GM12872 (cell line): ENCODE data around the gene CH25H.

Source experiments
- TF ChIP-seq, protein P1 (sequence below): IDR thresholded peaks from 3 replicates; pipeline ENCODE4 v1.5.1; 2011; ENCODE audit warnings: low read depth, mild to moderate bottlenecking, low read length, moderate library complexity; ENCODE audit not compliant: insufficient read depth

CH25H gene

DNA sequence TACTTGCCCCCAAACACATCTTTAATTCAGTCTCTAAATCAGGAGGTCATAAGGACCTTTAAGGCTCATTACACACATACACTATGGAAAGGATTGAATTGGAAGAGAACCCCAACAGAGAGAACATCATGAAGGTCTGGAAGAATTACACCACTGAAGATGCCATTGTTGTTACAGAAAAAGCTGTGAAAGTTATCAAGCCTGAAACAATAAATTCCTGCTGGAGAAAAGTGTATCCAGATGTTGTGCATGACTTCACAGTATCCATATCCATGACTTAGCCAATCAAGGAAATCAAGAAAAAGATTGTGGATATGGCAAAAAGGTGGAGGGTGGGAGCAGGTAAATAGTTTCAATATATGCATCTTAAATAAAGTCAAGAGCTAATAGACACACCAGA is 30.7 kb upstream of the CH25H start:
- TF ChIP-seq, protein P1, sequence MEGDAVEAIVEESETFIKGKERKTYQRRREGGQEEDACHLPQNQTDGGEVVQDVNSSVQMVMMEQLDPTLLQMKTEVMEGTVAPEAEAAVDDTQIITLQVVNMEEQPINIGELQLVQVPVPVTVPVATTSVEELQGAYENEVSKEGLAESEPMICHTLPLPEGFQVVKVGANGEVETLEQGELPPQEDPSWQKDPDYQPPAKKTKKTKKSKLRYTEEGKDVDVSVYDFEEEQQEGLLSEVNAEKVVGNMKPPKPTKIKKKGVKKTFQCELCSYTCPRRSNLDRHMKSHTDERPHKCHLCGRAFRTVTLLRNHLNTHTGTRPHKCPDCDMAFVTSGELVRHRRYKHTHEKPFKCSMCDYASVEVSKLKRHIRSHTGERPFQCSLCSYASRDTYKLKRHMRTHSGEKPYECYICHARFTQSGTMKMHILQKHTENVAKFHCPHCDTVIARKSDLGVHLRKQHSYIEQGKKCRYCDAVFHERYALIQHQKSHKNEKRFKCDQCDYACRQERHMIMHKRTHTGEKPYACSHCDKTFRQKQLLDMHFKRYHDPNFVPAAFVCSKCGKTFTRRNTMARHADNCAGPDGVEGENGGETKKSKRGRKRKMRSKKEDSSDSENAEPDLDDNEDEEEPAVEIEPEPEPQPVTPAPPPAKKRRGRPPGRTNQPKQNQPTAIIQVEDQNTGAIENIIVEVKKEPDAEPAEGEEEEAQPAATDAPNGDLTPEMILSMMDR, result no peak

DNA sequence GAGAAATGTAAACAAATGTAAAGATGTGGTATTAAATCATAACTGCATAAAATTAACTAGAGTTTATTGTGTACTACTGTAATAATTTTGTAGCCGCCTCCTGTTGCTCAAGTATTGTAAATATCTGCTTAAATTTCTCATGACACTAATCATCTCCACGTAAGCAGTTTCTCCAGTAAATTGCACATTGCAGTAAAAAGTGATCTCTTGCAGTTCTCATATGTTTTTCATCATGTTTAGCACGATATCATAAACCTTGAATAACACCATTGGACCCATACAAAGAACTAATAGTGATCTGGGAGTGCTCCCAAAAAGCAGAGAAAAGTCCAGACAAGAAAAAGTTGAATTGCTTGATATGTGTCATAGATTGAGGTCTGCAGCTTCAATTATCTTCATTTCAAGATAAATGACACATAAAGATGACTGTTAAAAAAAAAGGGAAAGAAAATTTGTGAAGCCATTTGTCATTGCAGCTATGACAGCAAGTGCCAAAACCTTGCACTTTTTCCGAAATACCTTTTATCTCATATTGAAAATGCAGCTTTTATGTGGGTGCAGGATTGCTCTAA is 29.2 kb upstream of the CH25H start:
- TF ChIP-seq, protein P1, result no peak

DNA sequence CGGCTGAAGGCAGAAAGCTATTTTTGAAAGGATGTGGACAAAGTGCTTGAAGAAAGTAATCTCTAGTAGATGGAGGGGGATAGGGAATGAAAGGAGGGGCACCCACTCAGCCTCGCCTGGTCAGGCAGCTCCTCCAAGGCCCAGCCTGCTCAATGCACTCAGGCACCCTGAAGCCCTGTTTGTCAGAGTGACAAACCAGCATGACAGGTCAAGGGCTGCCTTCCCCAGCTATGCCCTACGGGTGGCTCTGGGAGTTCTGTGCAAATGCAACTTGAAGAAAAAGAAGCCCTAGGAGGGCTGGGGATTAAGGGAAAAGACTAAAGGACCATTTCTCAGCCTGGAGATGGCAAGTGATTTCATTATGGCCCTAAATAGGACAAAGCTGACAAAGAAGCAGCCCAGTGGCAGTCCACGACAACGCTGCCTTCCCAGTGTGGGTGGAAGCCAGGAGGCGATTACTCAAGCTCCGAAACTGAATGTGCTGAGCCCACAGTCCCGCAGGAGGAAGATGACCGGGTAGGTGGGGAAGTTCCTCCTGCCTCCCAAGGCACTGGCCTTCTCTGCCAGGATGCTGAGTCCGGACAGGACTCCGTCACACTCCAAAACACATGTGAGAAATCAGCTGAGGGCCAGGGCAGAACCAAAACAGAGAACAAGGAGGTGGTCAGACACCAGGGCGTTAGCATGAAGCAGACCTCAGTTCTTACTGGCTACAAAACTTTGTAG is 28.1 kb upstream of the CH25H start:
- TF ChIP-seq, protein P1, result no peak

DNA sequence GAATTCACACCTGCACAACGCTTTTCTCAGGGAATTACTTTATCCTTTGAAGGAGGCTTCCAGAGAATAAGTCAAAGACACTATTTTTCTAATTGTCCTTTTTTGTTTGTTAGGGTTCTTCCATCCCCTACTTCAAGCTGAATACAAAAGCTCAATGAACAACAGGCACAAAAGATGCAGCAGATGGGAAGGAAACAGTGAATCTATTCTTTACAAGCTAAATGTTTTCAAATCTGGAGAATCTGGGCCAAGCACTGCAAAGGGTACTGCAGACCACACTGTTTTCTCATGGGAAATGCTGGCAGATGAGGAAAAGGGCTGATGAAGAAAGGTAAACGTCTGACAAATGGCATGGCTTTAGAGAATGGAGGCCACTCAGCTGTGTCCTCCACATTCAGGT is 25.9 kb upstream of the CH25H start:
- TF ChIP-seq, protein P1, result no peak

DNA sequence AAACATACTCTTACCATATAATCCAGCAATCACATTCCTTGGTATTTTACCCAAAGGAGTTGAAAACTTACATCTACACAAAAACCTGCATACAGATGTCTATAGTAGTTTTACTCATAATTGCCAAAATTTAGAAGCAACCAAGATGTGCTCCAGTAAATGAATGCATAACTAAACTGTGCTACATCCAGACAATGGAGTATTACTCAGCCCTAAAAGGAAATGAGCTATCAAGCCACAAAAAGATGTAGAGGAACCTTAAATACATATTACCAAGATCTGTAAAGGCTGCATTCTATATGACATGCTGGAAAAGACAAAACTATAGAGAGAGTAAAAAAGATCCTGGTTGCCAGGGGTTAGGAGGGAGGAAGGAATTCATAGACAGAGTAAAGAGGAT is 21.8 kb upstream of the CH25H start:
- TF ChIP-seq, protein P1, result no peak

DNA sequence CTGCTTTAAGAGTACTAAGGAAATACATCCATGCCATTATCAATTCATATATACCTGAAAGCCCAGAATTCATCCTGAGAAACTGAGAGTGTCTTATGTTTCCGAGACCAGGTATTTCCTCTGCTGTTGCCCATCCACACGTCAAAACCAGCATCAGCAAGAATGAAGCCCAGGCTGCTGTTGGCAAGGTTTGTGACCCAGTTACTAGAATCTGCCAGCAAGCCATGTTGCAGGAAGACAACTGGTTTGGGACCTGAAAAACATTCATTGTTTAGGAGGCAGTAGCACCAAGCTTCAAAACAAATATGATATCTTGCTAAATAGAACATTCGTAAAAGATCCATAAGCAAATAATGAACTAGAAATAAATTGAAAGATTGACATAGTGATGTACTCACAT is 21.0 kb upstream of the CH25H start:
- TF ChIP-seq, protein P1, result no peak

DNA sequence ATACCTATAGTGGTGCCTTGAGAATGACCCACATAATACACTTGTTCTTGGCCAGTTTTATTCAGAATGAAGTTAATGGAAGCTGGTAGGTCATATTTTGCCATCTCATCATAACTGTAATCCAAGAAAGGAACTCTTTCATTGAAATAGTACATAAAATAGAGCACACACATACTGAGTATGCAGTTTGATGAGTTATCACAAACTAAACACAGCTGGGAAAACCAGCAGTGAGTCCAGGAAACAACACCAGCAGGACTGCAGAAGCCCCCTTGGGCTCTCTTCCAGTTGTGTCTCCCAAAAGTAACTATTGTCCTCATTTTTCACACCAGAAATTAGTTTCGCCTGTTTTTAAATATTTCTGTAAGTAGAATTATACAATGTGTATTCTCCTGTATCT is 19.8 kb upstream of the CH25H start:
- TF ChIP-seq, protein P1, result no peak
